ENCODE measurements around the gene FERD3L. TPM values are rescaled to one million over a fixed set of nuclear protein-coding genes. Genes with fewer than 3 reads are reported as not detected.

The FERD3L gene
- total and polyA plus RNA-seq, 2 experiments from 2014 or later: not detected

GRCh38 chr7:19106241-19107080 is 38.8 kb downstream of the FERD3L start:
- peak; percentile 35 for ATAC-seq
- peak; percentile 65 for TF ChIP-seq EZH2 (IDR thresholded peaks at IDR 0.05; ENCODE audit: low read depth, unreplicated experiment)
- TF ChIP-seq EZH2phosphoT487 (IDR thresholded peaks at IDR 0.05; ENCODE audit: unreplicated experiment): peak; percentile 60
- TF ChIP-seq CREB1 (CRISPR knock-in tag; IDR thresholded peaks at IDR 0.05; ENCODE audit: low read depth): no peak
- peaks cover 100% of the 10 kb centered on the region for H3K27me3 ChIP-seq (ENCODE audit: insufficient read depth)
- H4K20me1 ChIP-seq (replicated peaks; ENCODE audit: insufficient read depth): peaks cover 13% of the 10 kb centered on the region; the same call in 1 of the 2 replicates
- peaks cover 52% of the 10 kb centered on the region for H3K4me1 ChIP-seq (ENCODE audit: insufficient read depth)
- peaks cover 28% of the 10 kb centered on the region for H3F3A ChIP-seq (replicated peaks; ENCODE audit: low read depth)
- peak overlapping the region; percentile 86 for H3K4me2 ChIP-seq
- no peaks in the 10 kb centered on the region; the same call in 2 of the 3 replicates for H3K9me3 Mint-ChIP-seq
- H3K36me3 ChIP-seq (ENCODE audit: insufficient read depth): no peaks in the 10 kb centered on the region
- no peaks in the 10 kb centered on the region for H3K79me2 ChIP-seq (replicated peaks; ENCODE audit: insufficient read depth)
- no peaks in the 10 kb centered on the region for H3K36me3 Mint-ChIP-seq (ENCODE audit: low read depth)
- peaks cover 55% of the 10 kb centered on the region for H3K4me1 Mint-ChIP-seq
- H3K4me3 ChIP-seq: peak overlapping the region; percentile 56
- H3K27ac ChIP-seq (ENCODE audit: low read depth): no peak overlapping the region
- H2AFZ ChIP-seq: peak overlapping the region; percentile 3
- peak; percentile 68 for DNase-seq (ENCODE audit: low spot score)
- H3K9me2 ChIP-seq (ENCODE audit: insufficient read depth): no peaks in the 10 kb centered on the region
- peak overlapping the region; percentile 79 for H3K4me3 Mint-ChIP-seq
- no peak overlapping the region for H3K27ac Mint-ChIP-seq
- peaks cover 91% of the 10 kb centered on the region for H3K27me3 Mint-ChIP-seq (ENCODE audit: insufficient read depth, low read depth, poor library complexity)

- H3K4me3 ChIP-seq: peak overlapping the region; percentile 56
- H3K4me1 ChIP-seq (ENCODE audit: insufficient read depth): peaks cover 43% of the 10 kb centered on the region
- no peak overlapping the region for H2AFZ ChIP-seq
- Mint-ChIP-seq H3K27ac (no peak overlapping the region), H3K27me3 (ENCODE audit: insufficient read depth, low read depth, poor library complexity) (peaks cover 86% of the 10 kb centered on the region), H3K36me3 (ENCODE audit: low read depth) (no peaks in the 10 kb centered on the region), H3K9me3 (no peaks in the 10 kb centered on the region; the same call in 2 of the 3 replicates), H3K4me3 (peak overlapping the region; percentile 79), H3K4me1 (peaks cover 53% of the 10 kb centered on the region)
- no peak overlapping the region for H3K27ac ChIP-seq (ENCODE audit: low read depth)
- peaks cover 13% of the 10 kb centered on the region; the same call in 1 of the 2 replicates for H4K20me1 ChIP-seq (replicated peaks; ENCODE audit: insufficient read depth)
- DNase-seq (ENCODE audit: low spot score) (no peak), ATAC-seq (no peak)
- no peaks in the 10 kb centered on the region for H3K36me3 ChIP-seq (ENCODE audit: insufficient read depth)
- no peaks in the 10 kb centered on the region for H3K9me2 ChIP-seq (ENCODE audit: insufficient read depth)
- peak overlapping the region; percentile 86 for H3K4me2 ChIP-seq
- H3K79me2 ChIP-seq (replicated peaks; ENCODE audit: insufficient read depth): no peaks in the 10 kb centered on the region
- peaks cover 26% of the 10 kb centered on the region for H3F3A ChIP-seq (replicated peaks; ENCODE audit: low read depth)
- H3K27me3 ChIP-seq (ENCODE audit: insufficient read depth): peaks cover 96% of the 10 kb centered on the region
- no peak for TF ChIP-seq ZNF331 (CRISPR knock-in tag; IDR thresholded peaks at IDR 0.05; ENCODE audit: low read depth)
- TF ChIP-seq CTCF (conservative IDR thresholded peaks at IDR 0.05; ENCODE audit: low read depth in 2 of 2): no peak
- TF ChIP-seq, protein P1, sequence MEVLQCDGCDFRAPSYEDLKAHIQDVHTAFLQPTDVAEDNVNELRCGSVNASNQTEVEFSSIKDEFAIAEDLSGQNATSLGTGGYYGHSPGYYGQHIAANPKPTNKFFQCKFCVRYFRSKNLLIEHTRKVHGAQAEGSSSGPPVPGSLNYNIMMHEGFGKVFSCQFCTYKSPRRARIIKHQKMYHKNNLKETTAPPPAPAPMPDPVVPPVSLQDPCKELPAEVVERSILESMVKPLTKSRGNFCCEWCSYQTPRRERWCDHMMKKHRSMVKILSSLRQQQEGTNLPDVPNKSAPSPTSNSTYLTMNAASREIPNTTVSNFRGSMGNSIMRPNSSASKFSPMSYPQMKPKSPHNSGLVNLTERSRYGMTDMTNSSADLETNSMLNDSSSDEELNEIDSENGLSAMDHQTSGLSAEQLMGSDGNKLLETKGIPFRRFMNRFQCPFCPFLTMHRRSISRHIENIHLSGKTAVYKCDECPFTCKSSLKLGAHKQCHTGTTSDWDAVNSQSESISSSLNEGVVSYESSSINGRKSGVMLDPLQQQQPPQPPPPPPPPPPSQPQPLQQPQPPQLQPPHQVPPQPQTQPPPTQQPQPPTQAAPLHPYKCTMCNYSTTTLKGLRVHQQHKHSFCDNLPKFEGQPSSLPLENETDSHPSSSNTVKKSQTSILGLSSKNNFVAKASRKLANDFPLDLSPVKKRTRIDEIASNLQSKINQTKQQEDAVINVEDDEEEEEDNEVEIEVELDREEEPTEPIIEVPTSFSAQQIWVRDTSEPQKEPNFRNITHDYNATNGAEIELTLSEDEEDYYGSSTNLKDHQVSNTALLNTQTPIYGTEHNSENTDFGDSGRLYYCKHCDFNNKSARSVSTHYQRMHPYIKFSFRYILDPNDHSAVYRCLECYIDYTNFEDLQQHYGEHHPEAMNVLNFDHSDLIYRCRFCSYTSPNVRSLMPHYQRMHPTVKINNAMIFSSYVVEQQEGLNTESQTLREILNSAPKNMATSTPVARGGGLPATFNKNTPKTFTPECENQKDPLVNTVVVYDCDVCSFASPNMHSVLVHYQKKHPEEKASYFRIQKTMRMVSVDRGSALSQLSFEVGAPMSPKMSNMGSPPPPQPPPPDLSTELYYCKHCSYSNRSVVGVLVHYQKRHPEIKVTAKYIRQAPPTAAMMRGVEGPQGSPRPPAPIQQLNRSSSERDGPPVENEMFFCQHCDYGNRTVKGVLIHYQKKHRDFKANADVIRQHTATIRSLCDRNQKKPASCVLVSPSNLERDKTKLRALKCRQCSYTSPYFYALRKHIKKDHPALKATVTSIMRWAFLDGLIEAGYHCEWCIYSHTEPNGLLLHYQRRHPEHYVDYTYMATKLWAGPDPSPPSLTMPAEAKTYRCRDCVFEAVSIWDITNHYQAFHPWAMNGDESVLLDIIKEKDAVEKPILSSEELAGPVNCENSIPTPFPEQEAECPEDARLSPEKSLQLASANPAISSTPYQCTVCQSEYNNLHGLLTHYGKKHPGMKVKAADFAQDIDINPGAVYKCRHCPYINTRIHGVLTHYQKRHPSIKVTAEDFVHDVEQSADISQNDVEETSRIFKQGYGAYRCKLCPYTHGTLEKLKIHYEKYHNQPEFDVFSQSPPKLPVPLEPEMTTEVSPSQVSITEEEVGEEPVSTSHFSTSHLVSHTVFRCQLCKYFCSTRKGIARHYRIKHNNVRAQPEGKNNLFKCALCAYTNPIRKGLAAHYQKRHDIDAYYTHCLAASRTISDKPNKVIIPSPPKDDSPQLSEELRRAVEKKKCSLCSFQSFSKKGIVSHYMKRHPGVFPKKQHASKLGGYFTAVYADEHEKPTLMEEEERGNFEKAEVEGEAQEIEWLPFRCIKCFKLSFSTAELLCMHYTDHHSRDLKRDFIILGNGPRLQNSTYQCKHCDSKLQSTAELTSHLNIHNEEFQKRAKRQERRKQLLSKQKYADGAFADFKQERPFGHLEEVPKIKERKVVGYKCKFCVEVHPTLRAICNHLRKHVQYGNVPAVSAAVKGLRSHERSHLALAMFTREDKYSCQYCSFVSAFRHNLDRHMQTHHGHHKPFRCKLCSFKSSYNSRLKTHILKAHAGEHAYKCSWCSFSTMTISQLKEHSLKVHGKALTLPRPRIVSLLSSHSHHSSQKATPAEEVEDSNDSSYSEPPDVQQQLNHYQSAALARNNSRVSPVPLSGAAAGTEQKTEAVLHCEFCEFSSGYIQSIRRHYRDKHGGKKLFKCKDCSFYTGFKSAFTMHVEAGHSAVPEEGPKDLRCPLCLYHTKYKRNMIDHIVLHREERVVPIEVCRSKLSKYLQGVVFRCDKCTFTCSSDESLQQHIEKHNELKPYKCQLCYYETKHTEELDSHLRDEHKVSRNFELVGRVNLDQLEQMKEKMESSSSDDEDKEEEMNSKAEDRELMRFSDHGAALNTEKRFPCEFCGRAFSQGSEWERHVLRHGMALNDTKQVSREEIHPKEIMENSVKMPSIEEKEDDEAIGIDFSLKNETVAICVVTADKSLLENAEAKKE (CRISPR knock-in tag; IDR thresholded peaks at IDR 0.05): no peak
- TF ChIP-seq EZH2 (IDR thresholded peaks at IDR 0.05; ENCODE audit: low read depth, unreplicated experiment): no peak
- TF ChIP-seq, protein P2, sequence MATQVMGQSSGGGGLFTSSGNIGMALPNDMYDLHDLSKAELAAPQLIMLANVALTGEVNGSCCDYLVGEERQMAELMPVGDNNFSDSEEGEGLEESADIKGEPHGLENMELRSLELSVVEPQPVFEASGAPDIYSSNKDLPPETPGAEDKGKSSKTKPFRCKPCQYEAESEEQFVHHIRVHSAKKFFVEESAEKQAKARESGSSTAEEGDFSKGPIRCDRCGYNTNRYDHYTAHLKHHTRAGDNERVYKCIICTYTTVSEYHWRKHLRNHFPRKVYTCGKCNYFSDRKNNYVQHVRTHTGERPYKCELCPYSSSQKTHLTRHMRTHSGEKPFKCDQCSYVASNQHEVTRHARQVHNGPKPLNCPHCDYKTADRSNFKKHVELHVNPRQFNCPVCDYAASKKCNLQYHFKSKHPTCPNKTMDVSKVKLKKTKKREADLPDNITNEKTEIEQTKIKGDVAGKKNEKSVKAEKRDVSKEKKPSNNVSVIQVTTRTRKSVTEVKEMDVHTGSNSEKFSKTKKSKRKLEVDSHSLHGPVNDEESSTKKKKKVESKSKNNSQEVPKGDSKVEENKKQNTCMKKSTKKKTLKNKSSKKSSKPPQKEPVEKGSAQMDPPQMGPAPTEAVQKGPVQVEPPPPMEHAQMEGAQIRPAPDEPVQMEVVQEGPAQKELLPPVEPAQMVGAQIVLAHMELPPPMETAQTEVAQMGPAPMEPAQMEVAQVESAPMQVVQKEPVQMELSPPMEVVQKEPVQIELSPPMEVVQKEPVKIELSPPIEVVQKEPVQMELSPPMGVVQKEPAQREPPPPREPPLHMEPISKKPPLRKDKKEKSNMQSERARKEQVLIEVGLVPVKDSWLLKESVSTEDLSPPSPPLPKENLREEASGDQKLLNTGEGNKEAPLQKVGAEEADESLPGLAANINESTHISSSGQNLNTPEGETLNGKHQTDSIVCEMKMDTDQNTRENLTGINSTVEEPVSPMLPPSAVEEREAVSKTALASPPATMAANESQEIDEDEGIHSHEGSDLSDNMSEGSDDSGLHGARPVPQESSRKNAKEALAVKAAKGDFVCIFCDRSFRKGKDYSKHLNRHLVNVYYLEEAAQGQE (IDR thresholded peaks at IDR 0.05; ENCODE audit: unreplicated experiment): no peak
- TF ChIP-seq CREB1 (CRISPR knock-in tag; IDR thresholded peaks at IDR 0.05; ENCODE audit: low read depth): no peak
- TF ChIP-seq ZNF114 (CRISPR knock-in tag; IDR thresholded peaks at IDR 0.05): no peak
Observed at GRCh38 chr7:19105546-19105945, 39.7 kb downstream of the FERD3L start.
